Heart left ventricle (tissue), 16 donors: ENCODE data around the gene PRR14L. TPM values are rescaled to one million over a fixed set of nuclear protein-coding genes. Genes with fewer than 3 reads are reported as not detected.
A peak's percentile ranks its signal among the peaks of the same experiment; 100 is the strongest.

Source experiments
- ATAC-seq, 4 donors: fragments of 200-7000 bp; cut with Tn5 transposase; one replicate each; pipeline ENCODE4 v1.9.1; 2020 to 2022; ENCODE audit warnings: moderate library complexity in 4 of 4, mild to moderate bottlenecking in 3 of 4, moderate number of reproducible peaks in 1 of 4
- DNase-seq, 5 donors: peaks; one replicate each; pipeline ENCODE4 v3.0.0-alpha.2; 2020
- H3K27ac ChIP-seq, 12 donors: fragments of 200-600 bp; sonication (generic) in 4 of 12; one replicate each; pipeline versions ENCODE4 v1.5.0 to v1.8.0; 2016 to 2022; ENCODE audit warnings: mild to moderate bottlenecking in 2 of 12
- H3K27me3 ChIP-seq, 9 donors: fragments of 200-600 bp; sonication (generic) in 2 of 9; one replicate each; pipeline versions ENCODE4 v1.5.1 to v1.8.0; 2016 to 2022; ENCODE audit warnings: mild to moderate bottlenecking in 3 of 9
- H3K36me3 ChIP-seq, 9 donors: fragments of 200-600 bp; sonication (generic) in 2 of 9; one replicate each; pipeline versions ENCODE4 v1.5.0 to v1.8.0; 2018 to 2022; ENCODE audit warnings: mild to moderate bottlenecking in 2 of 9
- H3K4me1 ChIP-seq, 12 donors: fragments of 200-600 bp; sonication (generic) in 4 of 12; one replicate each; pipeline versions ENCODE4 v1.5.0 to v1.8.0; 2016 to 2022; ENCODE audit warnings: mild to moderate bottlenecking in 3 of 12
- H3K4me3 ChIP-seq, 12 donors: fragments of 200-600 bp; sonication (generic) in 4 of 12; one replicate each; pipeline versions ENCODE4 v1.5.0 to v1.8.0; 2017 to 2022; ENCODE audit warnings: mild to moderate bottlenecking in 9 of 12, moderate library complexity in 4 of 12
- H3K9me3 ChIP-seq, 12 donors: fragments of 200-600 bp; sonication (generic) in 4 of 12; one replicate each; pipeline versions ENCODE4 v1.5.0 to v1.8.0; 2016 to 2022; ENCODE audit warnings: mild to moderate bottlenecking in 1 of 12
- CTCF ChIP-seq, 12 donors: fragments of 200-600 bp; sonication (generic) in 4 of 12; IDR thresholded peaks; one replicate each; pipeline versions ENCODE4 v1.5.0 to v1.8.0; 2018 to 2022; ENCODE audit warnings: antibody characterized with exemption in 12 of 12, mild to moderate bottlenecking in 5 of 12
- POLR2A ChIP-seq, 2 donors: fragments of 450-650 bp; IDR thresholded peaks; one replicate each; pipeline ENCODE4 v1.6.1; 2017; ENCODE audit warnings: antibody characterized with exemption in 2 of 2, mild to moderate bottlenecking in 2 of 2, moderate library complexity in 2 of 2
- WGBS, 4 donors: extraction: QIAGEN DNeasy Blood & Tissue Kit in 2 of 4; methylation state at CpG; one replicate each; pipeline versions ENCODE4 v1.1.5 to v1.1.7; 2013 to 2018; 5-methylcytosine and 5-hydroxymethylcytosine counted together
- intact Hi-C, 10 donors: fragments of 100-400 bp; cut with DNase I; formaldehyde crosslinking; loops; one replicate each; pipeline versions ENCODE4 v1.11.1 to v1.14.2; 2022
- polyA plus RNA-seq, 2 donors: library from polyadenylated mRNA; stranded (reverse); fragments of 200-250 nt; gene quantifications; one replicate each; pipeline ENCODE4 v1.2.3, GENCODE V29; 2013
- total RNA-seq, 9 donors: library from RNA; depleted of rRNA in 2 of 9; stranded (reverse); fragments of >200 nt in 2 of 9; fragmentation: NEBNext Ultra II Directional in 3 of 9; extraction: Animal tissue kit (Norgen Biotek cat#: 25700) in 3 of 9; gene quantifications; one replicate each; pipeline versions ENCODE4 v1.1.0 to v1.2.4, GENCODE V29; 2016 to 2023
- donor health status: ischemic (EF 13 %, LVEDD 7.1; RV severe dilation, severe dysfunction).
- donor health status: healthy with polysubstance abuse.
- donor health status: DM: no; HTN: yes; CAD: no.
- donor health status: DM: no; HTN: no; CAD: no.
- donor health status: ischemic (EF 25% LVEDD 6.9; RV normal size, moderate dysfunction).
- donor health status: ischemic (EF 25% LVEDD 5.7; RV mildly dilated, moderate dysfunction).
- donor health status: healthy.
- donor health status: DM: yes; HTN: yes; CAD: no.
- donor health status: ischemic (EF 35%, LVEDD 5.7; RV mildly dilated, moderate dysfunction).
- donor health status: nonischemic (EF 11% LVEDD 7.7; RV severe dilation, severe dysfunction).
- donor health status: DM: yes; HTN: yes; CAD: no.
- donor health status: PGD.
- donor health status: ischemic (EF 29% LVEDD 5.4; RV normal size, mild dysfunction).
- donor health status: nonischemic (EF 23%, LVEDD 6.1; RV moderate dilation, normal function).

PRR14L gene
- total and polyA plus RNA-seq, 11 donors, result 4.3 to 29.1 (median 14.5) TPM

GRCh38 chr22:31753005-31753633 lies 3.2 kb upstream of the PRR14L start:
- DNase-seq (peak; percentile 35 to 67 (median 50)), ATAC-seq (peak in 3 of 4 donors; percentile 0 to 7 (median 5))
- Histone ChIP-seq H3K9me3 (no peaks in the 10 kb centered on the region), H3K4me3 (peak overlapping the region; percentile 69 to 97 (median 91)), H3K36me3 (peaks cover 0 to 9% (median under 1%) of the 10 kb centered on the region in 9 donors), H3K27ac (peak overlapping the region; percentile 87 to 99 (median 93)), H3K27me3 (no peaks in the 10 kb centered on the region), H3K4me1 (peaks cover 3 to 53% (median 43%) of the 10 kb centered on the region in 12 donors)
- WGBS, 4 donors, result 2 to 4% (median 3%) methylated on average over 20 of the region's 20 CpGs
- intact Hi-C loops, result loop anchor here in 5 of 10 donors (5.0 to 10.0 kb wide), 8 partner anchors 76 to 406 kb away; partner anchors contain the start of genes PISD (in 4 of the 5), YWHAH (in 2 of the 5), PATZ1 (in 1 of the 5) and SFI1 (in 1 of the 5)
- TF ChIP-seq POLR2A (IDR thresholded peaks at IDR 0.05) (no peak), CTCF (IDR thresholded peaks at IDR 0.05) (no peak)

- WGBS, 4 donors, result 70 to 80% (median 74%) methylated on average over 7 of the region's 7 CpGs
- H3K27me3 ChIP-seq, result no peaks in the 10 kb centered on the region
- no peak for TF ChIP-seq POLR2A (IDR thresholded peaks at IDR 0.05)
- TF ChIP-seq CTCF (IDR thresholded peaks at IDR 0.05), result no peak
- ATAC-seq (no peak), DNase-seq (no peak)
- no peaks in the 10 kb centered on the region for H3K9me3 ChIP-seq
- H3K36me3 ChIP-seq, result peaks cover 0 to 5% (median 0%) of the 10 kb centered on the region in 9 donors
- H3K27ac ChIP-seq, result peak overlapping the region; percentile 87 to 99 (median 93)
- intact Hi-C loops, result loop anchor here in 5 of 10 donors (5.0 to 10.0 kb wide), 8 partner anchors 75 to 405 kb away; partner anchors contain the start of genes PISD (in 4 of the 5), YWHAH (in 2 of the 5), PATZ1 (in 1 of the 5) and SFI1 (in 1 of the 5)
- peaks cover 3 to 59% (median 46%) of the 10 kb centered on the region in 12 donors for H3K4me1 ChIP-seq
- H3K4me3 ChIP-seq, result peak overlapping the region in 3 of 12 donors; percentile 69 to 94 (median 90)
Measured at GRCh38 chr22:31752096-31752847, 2.3 kb upstream of the PRR14L start.

- intact Hi-C loops, result loop anchor here in 5 of 10 donors (5.0 to 10.0 kb wide), 8 partner anchors 73 to 403 kb away; partner anchors contain the start of genes PISD (in 4 of the 5), YWHAH (in 2 of the 5), PATZ1 (in 1 of the 5) and SFI1 (in 1 of the 5)
- TF ChIP-seq POLR2A (IDR thresholded peaks at IDR 0.05) (no peak), CTCF (IDR thresholded peaks at IDR 0.05) (no peak)
- Histone ChIP-seq H3K4me3 (peak overlapping the region in 11 of 12 donors; percentile 71 to 100 (median 88)), H3K4me1 (peaks cover 3 to 59% (median 46%) of the 10 kb centered on the region in 12 donors), H3K27me3 (no peaks in the 10 kb centered on the region), H3K36me3 (peaks cover 0 to 12% (median 0%) of the 10 kb centered on the region in 9 donors), H3K27ac (peak overlapping the region; percentile 5 to 95 (median 88)), H3K9me3 (no peaks in the 10 kb centered on the region)
- no peak for DNase-seq
- 62 to 65% (median 63%) methylated on average over 16 of the region's 16 CpGs for WGBS, 4 donors
- ATAC-seq, result no peak
Measured at GRCh38 chr22:31750365-31751284, 693 bp upstream of the PRR14L start.
